GM12878 (cell line): Measurements from ENCODE around the gene PRRT1. TPM values are rescaled to one million over a fixed set of nuclear protein-coding genes. Genes with fewer than 3 reads are reported as not detected.

ENCODE experiments used
- BACH1 ChIP-seq: fragments of 450-650 bp; IDR thresholded peaks from 2 replicates; pipeline ENCODE4 v1.6.1; 2017; ENCODE audit warnings: mild to moderate bottlenecking, borderline replicate concordance
- BCL11A ChIP-seq: IDR thresholded peaks from 2 replicates; pipeline ENCODE4 v1.6.1; 2011; ENCODE audit warnings: low read depth, low read length
- BRCA1 ChIP-seq: IDR thresholded peaks from 2 replicates; pipeline ENCODE4 v1.6.1; 2011; ENCODE audit warnings: low read depth, low read length, improper control_type of control experiment
- E4F1 ChIP-seq: fragments of 450-650 bp; IDR thresholded peaks from 2 replicates; pipeline ENCODE4 v1.6.1; 2018; ENCODE audit warnings: borderline replicate concordance, mild to moderate bottlenecking; ENCODE audit not compliant: partially characterized antibody
- EGR1 ChIP-seq, 2 experiments: IDR thresholded peaks; 1 replicate in 1 of 2; 2 replicates in 1 of 2; pipeline ENCODE4 v1.6.1; 2011 to 2012; ENCODE audit warnings: low read depth in 2 of 2, low read length in 2 of 2, borderline replicate concordance in 1 of 2, mild to moderate bottlenecking in 1 of 2, moderate library complexity in 1 of 2
- MAX ChIP-seq: IDR thresholded peaks from 2 replicates; pipeline ENCODE4 v1.6.1; 2012; ENCODE audit warnings: low read depth, low read length, improper control_type of control experiment
- MXI1 ChIP-seq: fragments of 150-350 bp; IDR thresholded peaks from 2 replicates; pipeline ENCODE4 v1.6.1; 2011; ENCODE audit warnings: low read depth, mild to moderate bottlenecking, inconsistent platforms, low read length, improper control_type of control experiment
- MYB ChIP-seq: fragments of 150-350 bp; IDR thresholded peaks from 2 replicates; pipeline ENCODE4 v1.6.1; 2014; ENCODE audit warnings: mild to moderate bottlenecking, low read depth, low read length, borderline replicate concordance
- NFXL1 ChIP-seq: fragments of 450-650 bp; IDR thresholded peaks from 2 replicates; pipeline ENCODE4 v1.6.1; 2017; ENCODE audit warnings: antibody characterized with exemption, mild to moderate bottlenecking, borderline replicate concordance
- NKRF ChIP-seq: fragments of 450-650 bp; conservative IDR thresholded peaks from 2 replicates; pipeline ENCODE4 v1.6.1; 2017; ENCODE audit warnings: mild to moderate bottlenecking, moderate library complexity
- RAD51 ChIP-seq: fragments of 450-650 bp; IDR thresholded peaks from 2 replicates; pipeline ENCODE4 v1.6.1; 2016; ENCODE audit warnings: moderate library complexity, mild to moderate bottlenecking, inconsistent platforms
- SIN3A ChIP-seq: IDR thresholded peaks from 2 replicates; pipeline ENCODE4 v1.6.1; 2012; ENCODE audit warnings: low read depth, low read length, improper control_type of control experiment
- SIX5 ChIP-seq: IDR thresholded peaks from 2 replicates; pipeline ENCODE4 v1.6.1; 2011; ENCODE audit warnings: mild to moderate bottlenecking, low read depth, low read length, moderate library complexity; ENCODE audit not compliant: severe bottlenecking
- SKIL ChIP-seq: fragments of 450-650 bp; IDR thresholded peaks from 2 replicates; pipeline ENCODE4 v1.6.1; 2017; ENCODE audit warnings: mild to moderate bottlenecking, low read depth, inconsistent platforms; ENCODE audit not compliant: poor library complexity, severe bottlenecking
- STAT3 ChIP-seq: IDR thresholded peaks from 2 replicates; pipeline ENCODE4 v1.6.1; 2011; ENCODE audit warnings: low read depth, low read length, improper control_type of control experiment
- TAF1 ChIP-seq: IDR thresholded peaks from 2 replicates; pipeline ENCODE4 v1.6.1; 2011; ENCODE audit warnings: mild to moderate bottlenecking, low read depth, low read length, borderline replicate concordance
- ZBED1 ChIP-seq: IDR thresholded peaks from 2 replicates; pipeline ENCODE4 v1.6.1; 2016; ENCODE audit warnings: borderline replicate concordance
- ZBTB33 ChIP-seq: fragments of 450-650 bp; IDR thresholded peaks from 2 replicates; pipeline ENCODE4 v1.6.1; 2017; ENCODE audit warnings: mild to moderate bottlenecking
- ZSCAN29 ChIP-seq: fragments of 450-650 bp; IDR thresholded peaks from 2 replicates; pipeline ENCODE4 v1.6.1; 2017; ENCODE audit warnings: mild to moderate bottlenecking, moderate library complexity
- ZZZ3 ChIP-seq: IDR thresholded peaks from 2 replicates; pipeline ENCODE4 v1.6.1; 2011; ENCODE audit warnings: low read depth; ENCODE audit not compliant: control insufficient read depth, insufficient read length
- polyA plus RNA-seq, 11 experiments: library from polyadenylated mRNA; depleted of rRNA in 4 of 11; unstranded in 6 of 11; stranded (reverse) in 5 of 11; fragments of >200 nt; fragmentation: Nextera tagmentation in 4 of 11; fragmentation: Illumina TruSeq in 1 of 11; extraction: Ambion mirVana in 4 of 11; extraction: Trizol in 1 of 11; gene quantifications; 1 replicate in 1 of 11; 2 replicates in 10 of 11; pipeline versions ENCODE4 v1.2.1 to v1.2.3, GENCODE V29; 2011 to 2016; ENCODE audit warnings: inconsistent platforms in 2 of 11, missing spikeins in 2 of 11, low read depth in 1 of 11
- total RNA-seq, 4 experiments: library from RNA; depleted of rRNA in 3 of 4; stranded (reverse); fragments of >200 nt in 3 of 4; fragmentation: Illumina TruSeq in 1 of 4; extraction: Trizol in 1 of 4; gene quantifications; 2 replicates each; pipeline versions ENCODE4 v1.2.1 to v1.2.3, GENCODE V29; 2013 to 2021

The PRRT1 gene
- total and polyA plus RNA-seq, 10 of the 15 experiments (the other 5 are each of a cell fraction or from before 2014, with no cell fraction given), result 0.04 to 0.15 (median 0.10) TPM; not detected in 6

GRCh38 chr6:32178547-32179440 lies 27.1 kb upstream of the PRRT1 start (continued):
- TF ChIP-seq SKIL, result no peak
- TF ChIP-seq ZBTB33, result no peak
- TF ChIP-seq EGR1 (IDR thresholded peaks at IDR 0.05; ENCODE audit: borderline replicate concordance in 1 of 2, low read depth in 2 of 2, low read length in 2 of 2), result 0 out of 3 replicates have a peak, but pooled peaks of 1 of the 2 experiments have one; percentile 10
- no peak for TF ChIP-seq BACH1
- no peak for TF ChIP-seq SIX5
- TF ChIP-seq ZBED1, result no peak
- TF ChIP-seq NFXL1, result no peak
- TF ChIP-seq SIN3A, result no peak; the same call in 1 of the 2 replicates
- no peak for TF ChIP-seq E4F1
- TF ChIP-seq ZSCAN29, result no peak
- no peak for TF ChIP-seq MYB
- no peak for TF ChIP-seq ZZZ3
- TF ChIP-seq BCL11A, result no peak
- peak; percentile 61; the same call in 1 of the 2 replicates for TF ChIP-seq RAD51
- TF ChIP-seq MXI1, result no peak
- no peak for TF ChIP-seq STAT3
- TF ChIP-seq TAF1, result no peak
- TF ChIP-seq NKRF, result peak; percentile 94
- TF ChIP-seq MAX, result 0 out of 2 replicates have a peak, but pooled peaks have one; percentile 14
- no peak for TF ChIP-seq BRCA1
